ENCODE data around the gene ZNF385D. TPM values are rescaled to one million over a fixed set of nuclear protein-coding genes. Genes with fewer than 3 reads are reported as not detected.

The ZNF385D gene
- total RNA-seq, 1 donor from 2014 or later = not detected

DNA sequence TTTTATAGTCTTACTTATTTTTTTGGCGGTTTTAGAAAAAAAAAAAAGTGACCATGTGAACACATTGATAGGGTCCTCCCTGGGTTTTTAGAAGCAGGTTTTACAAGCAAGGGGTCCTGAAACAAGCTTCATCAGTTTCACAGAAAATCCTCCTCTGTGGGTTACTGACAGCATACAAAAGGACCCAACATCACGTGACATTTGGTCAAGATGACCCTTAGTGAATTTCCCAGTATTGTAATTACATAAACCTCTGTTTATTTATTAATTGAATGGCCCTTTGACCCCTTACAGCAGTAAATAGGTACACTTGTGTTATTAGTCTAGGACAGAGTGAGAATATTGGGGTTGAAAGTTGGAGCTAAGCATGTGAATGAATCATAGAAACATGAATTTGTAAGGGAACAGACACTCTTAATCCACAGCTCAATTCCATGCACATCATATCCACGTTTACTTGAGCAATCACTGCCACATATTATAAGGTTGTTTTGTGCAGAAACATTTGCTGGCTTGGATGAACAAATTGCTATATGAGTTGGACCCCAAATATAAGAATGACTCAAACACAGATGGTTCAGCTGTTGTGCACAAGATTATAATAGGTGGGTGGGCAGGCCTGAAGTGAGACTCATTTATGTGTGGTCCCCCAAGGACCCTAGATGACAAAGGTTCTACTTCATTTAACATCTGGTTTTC is 137.5 kb downstream of the ZNF385D start:
- Mint-ChIP-seq H3K4me1 (no peaks in the 10 kb centered on the region), H3K36me3 (ENCODE audit: low read depth) (no peaks in the 10 kb centered on the region), H3K9me3 (peaks cover 8% of the 10 kb centered on the region), H3K4me3 (no peak overlapping the region), H3K27me3 (no peaks in the 10 kb centered on the region), H3K27ac (no peak overlapping the region)
- ChIA-PET CTCF (no interaction called here), POLR2A (no interaction called here)
- no peak for ATAC-seq (ENCODE audit: low read depth)
- intact Hi-C loops (cut with micrococcal nuclease) = no loop called here
- TF ChIP-seq, protein P1, sequence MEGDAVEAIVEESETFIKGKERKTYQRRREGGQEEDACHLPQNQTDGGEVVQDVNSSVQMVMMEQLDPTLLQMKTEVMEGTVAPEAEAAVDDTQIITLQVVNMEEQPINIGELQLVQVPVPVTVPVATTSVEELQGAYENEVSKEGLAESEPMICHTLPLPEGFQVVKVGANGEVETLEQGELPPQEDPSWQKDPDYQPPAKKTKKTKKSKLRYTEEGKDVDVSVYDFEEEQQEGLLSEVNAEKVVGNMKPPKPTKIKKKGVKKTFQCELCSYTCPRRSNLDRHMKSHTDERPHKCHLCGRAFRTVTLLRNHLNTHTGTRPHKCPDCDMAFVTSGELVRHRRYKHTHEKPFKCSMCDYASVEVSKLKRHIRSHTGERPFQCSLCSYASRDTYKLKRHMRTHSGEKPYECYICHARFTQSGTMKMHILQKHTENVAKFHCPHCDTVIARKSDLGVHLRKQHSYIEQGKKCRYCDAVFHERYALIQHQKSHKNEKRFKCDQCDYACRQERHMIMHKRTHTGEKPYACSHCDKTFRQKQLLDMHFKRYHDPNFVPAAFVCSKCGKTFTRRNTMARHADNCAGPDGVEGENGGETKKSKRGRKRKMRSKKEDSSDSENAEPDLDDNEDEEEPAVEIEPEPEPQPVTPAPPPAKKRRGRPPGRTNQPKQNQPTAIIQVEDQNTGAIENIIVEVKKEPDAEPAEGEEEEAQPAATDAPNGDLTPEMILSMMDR (IDR thresholded peaks at IDR 0.05) = no peak
- no peak for DNase-seq

DNA sequence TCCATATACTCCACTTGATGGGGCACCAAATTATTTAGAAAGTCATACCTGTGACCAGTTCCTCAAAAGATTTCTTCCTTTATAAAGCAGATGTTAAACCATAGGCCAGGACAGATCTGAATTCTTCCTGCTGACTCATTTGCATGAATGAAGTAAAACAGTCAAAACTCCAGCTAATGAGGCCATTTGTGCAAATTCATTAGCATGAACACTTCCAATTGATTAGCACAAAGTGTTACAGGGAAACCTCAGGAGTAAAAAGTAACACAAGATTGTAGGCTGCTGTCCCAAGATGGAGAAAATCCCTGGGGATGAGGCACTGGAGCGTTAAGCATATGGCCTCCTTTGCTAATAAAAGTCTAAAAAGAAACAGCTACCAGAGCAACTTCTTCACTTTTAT is 149.8 kb downstream of the ZNF385D start:
- intact Hi-C loops (cut with micrococcal nuclease) = no loop called here
- no peak for DNase-seq
- no peak for ATAC-seq (ENCODE audit: low read depth)
- H3K4me3 Mint-ChIP-seq = no peak overlapping the region
- H3K27me3 Mint-ChIP-seq = no peaks in the 10 kb centered on the region
- POLR2A ChIA-PET = no interaction called here
- H3K9me3 Mint-ChIP-seq = peaks cover 2% of the 10 kb centered on the region
- no peak overlapping the region for H3K27ac Mint-ChIP-seq
- CTCF ChIA-PET = no interaction called here
- no peaks in the 10 kb centered on the region for H3K36me3 Mint-ChIP-seq (ENCODE audit: low read depth)
- no peaks in the 10 kb centered on the region for H3K4me1 Mint-ChIP-seq
- TF ChIP-seq, protein P1 (IDR thresholded peaks at IDR 0.05) = no peak

DNA sequence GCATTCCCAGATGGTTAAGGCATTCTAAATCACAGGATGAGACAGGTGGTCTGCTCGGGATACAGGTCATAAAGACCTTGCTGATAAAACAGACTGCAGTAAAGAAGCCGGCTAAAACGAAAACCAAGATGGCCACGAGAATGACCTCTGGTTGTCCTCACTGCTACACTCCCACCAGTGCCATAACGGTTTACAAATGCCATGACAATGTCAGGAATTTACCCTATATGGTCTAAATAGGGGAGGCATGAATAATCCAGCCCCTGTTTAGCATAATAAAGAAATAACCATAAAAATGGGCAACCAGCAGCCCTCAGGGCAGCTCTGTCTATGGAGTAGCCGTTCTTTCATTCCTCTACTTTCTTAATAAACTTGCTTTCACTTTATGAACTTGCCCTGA is 151.1 kb downstream of the ZNF385D start:
- no peaks in the 10 kb centered on the region for H3K27me3 Mint-ChIP-seq
- H3K4me1 Mint-ChIP-seq = no peaks in the 10 kb centered on the region
- H3K4me3 Mint-ChIP-seq = no peak overlapping the region
- ChIA-PET CTCF (no interaction called here), POLR2A (no interaction called here)
- ATAC-seq (ENCODE audit: low read depth) (no peak), DNase-seq (no peak)
- H3K36me3 Mint-ChIP-seq (ENCODE audit: low read depth) = no peaks in the 10 kb centered on the region
- intact Hi-C loops (cut with micrococcal nuclease) = no loop called here
- peaks cover 4% of the 10 kb centered on the region for H3K9me3 Mint-ChIP-seq
- TF ChIP-seq, protein P1 (IDR thresholded peaks at IDR 0.05) = no peak
- H3K27ac Mint-ChIP-seq = no peak overlapping the region

DNA sequence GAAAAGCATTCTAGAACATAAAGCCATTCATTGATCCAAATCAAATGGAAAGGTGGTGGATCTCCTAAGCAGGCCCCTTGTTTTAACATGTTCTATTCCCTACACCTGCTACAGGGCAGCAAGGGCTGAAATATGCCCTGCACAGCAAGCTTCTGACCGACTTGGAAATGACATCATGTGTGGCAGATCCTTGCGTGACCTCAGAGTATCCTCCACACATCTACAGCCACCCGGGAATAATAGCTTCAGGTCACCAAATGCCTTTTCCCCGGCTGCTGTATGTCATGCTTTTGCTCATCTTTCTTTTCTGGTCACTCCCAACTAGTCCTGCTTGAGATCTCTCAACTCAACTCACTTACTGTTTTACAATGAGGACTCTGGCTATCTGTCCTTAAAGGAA is 158.2 kb downstream of the ZNF385D start:
- intact Hi-C loops (cut with micrococcal nuclease) = no loop called here
- ChIA-PET CTCF (no interaction called here), POLR2A (no interaction called here)
- H3K9me3 Mint-ChIP-seq = peaks cover 2% of the 10 kb centered on the region
- no peak overlapping the region for H3K4me3 Mint-ChIP-seq
- TF ChIP-seq, protein P1 (IDR thresholded peaks at IDR 0.05) = no peak
- no peaks in the 10 kb centered on the region for H3K4me1 Mint-ChIP-seq
- DNase-seq = no peak
- no peak for ATAC-seq (ENCODE audit: low read depth)
- no peaks in the 10 kb centered on the region for H3K27me3 Mint-ChIP-seq
- no peaks in the 10 kb centered on the region for H3K36me3 Mint-ChIP-seq (ENCODE audit: low read depth)
- no peak overlapping the region for H3K27ac Mint-ChIP-seq

DNA sequence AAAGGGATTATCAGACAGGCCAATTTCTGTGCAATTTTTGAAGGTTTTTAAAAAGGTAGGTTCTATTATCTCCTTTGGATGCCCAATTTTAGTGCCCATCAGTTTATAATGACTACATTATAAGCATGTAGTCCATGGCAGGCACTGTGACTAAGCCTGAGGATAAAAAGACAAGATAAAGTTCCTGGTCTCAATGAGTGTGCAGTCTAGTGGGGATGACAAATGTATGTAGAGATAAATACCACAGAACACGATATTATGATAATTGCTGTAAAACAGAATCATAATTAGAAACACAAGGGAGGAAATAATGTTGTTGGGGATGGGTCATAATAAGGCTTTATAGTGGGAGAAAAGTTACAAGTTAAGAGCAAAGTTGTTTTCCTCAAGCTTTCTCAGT is 163.1 kb downstream of the ZNF385D start:
- TF ChIP-seq, protein P1 (IDR thresholded peaks at IDR 0.05) = no peak
- Mint-ChIP-seq H3K36me3 (ENCODE audit: low read depth) (no peaks in the 10 kb centered on the region), H3K27ac (no peak overlapping the region), H3K9me3 (no peaks in the 10 kb centered on the region), H3K4me3 (no peak overlapping the region), H3K27me3 (no peaks in the 10 kb centered on the region), H3K4me1 (no peaks in the 10 kb centered on the region)
- intact Hi-C loops (cut with micrococcal nuclease) = no loop called here
- DNase-seq (no peak), ATAC-seq (ENCODE audit: low read depth) (no peak)
- POLR2A ChIA-PET = no interaction called here
- CTCF ChIA-PET = no interaction called here

All from activated B cell treated with CpG ODN at 0.5 μM for 24 hours (primary cell).